HG02870 (cell line): ENCODE data around the gene UTP14C.
"Not testable (repeated sequence)": the region's sequence is repeated elsewhere in the genome, so short reads cannot be mapped to it uniquely, and the experiment has no call there.

ENCODE experiments used
- ATAC-seq: cut with Tn5 transposase; IDR thresholded peaks from one replicate; pipeline ENCODE4 v1.9.1; 2021; ENCODE audit warnings: mild to moderate bottlenecking, moderate library complexity; ENCODE audit not compliant: unreplicated experiment

Gene UTP14C

GRCh38 chr13:52003541-52003940, 20.9 kb upstream of the UTP14C start:
- no peak for ATAC-seq

DNA sequence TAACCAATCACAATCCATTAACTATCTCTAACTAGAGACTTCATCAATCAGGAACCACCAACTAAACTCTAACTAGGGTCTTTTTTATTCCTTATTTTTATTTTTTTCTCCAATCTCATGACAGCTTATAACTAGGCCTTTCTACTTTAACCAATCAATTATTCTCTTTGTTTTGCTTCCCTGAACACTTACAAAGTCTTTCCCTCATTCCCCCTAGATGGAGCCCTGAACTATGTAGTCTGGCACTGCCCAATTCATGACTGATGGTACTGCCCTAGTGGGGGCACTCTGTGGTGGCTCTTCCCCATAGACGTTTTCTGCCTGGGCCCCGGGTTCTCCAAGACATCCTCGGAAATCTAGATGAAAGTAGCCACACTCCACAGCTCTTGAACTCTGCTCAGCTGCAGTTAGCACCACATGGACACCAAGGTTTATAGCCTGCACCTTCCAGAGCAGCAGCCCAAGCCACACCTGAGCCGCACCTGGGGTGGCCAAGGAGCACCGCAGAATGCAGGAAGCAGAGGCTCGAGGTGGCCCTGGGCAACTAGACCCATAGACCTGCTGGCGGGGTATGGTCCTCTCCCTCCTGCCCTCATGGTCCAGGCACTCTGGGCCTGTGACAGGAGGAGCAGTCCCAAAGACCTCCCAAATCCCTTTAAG, 19.9 kb upstream of the UTP14C start:
- ATAC-seq = no peak

DNA sequence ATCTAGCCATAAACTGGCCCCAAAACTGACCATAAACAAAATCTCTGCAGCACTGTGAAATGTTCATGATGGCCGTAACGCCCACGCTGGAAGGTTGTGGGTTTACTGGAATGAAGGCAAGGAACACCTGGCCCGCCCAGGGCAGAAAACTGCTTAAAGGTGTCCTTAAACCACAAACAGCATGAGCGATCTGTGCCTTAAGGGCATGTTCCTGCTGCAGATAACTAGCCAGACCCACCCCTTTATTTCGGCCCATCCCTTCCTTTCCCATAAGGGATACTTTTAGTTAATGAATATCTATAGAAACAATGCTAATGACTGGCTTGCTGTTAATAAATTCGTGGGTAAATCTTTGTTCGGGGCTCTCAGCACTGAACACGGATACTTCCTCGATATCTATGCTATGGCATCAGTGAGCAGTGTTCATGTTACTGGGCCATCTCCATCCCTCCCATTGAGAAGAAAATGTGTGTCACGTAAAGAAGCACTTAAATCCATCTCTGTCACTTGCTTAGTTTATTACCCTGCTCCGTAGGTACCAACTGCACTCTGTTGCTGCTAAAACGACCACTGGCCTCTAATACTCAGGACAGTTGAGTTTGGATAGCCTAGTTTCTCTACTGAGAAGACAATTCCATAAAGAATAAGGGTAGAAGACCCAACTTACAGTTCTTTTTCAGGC, 18.5 kb upstream of the UTP14C start:
- no peak for ATAC-seq

- ATAC-seq = no peak
Observed at GRCh38 chr13:52006523-52007245, 17.8 kb upstream of the UTP14C start.

DNA sequence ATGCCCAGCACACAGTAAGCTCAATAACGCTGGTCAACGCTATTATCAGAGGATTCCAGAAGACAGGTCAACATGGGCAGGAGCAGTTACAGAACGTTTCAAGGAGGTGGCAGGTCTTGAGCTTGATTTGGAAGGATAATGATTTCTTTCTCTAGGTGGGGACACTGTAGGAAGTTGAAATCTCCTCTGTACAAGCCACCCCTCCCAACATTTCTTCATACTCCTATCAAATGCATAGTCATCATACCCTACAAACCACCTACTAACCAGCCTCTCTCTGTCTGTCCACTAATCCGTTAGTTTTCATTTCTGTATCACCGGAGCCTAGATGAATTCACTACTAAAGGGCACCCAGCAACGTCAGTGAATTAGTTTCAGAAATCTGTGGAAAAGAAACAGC, 14.5 kb upstream of the UTP14C start:
- no peak for ATAC-seq

GRCh38 chr13:52010890-52011631, 13.4 kb upstream of the UTP14C start, which contains the start of gene ATP7B:
TSS of gene ATP7B (minus strand) at chr13:52011450. CDS start at chr13:52011337, 113 bp downstream.
- ATAC-seq = no peak

DNA sequence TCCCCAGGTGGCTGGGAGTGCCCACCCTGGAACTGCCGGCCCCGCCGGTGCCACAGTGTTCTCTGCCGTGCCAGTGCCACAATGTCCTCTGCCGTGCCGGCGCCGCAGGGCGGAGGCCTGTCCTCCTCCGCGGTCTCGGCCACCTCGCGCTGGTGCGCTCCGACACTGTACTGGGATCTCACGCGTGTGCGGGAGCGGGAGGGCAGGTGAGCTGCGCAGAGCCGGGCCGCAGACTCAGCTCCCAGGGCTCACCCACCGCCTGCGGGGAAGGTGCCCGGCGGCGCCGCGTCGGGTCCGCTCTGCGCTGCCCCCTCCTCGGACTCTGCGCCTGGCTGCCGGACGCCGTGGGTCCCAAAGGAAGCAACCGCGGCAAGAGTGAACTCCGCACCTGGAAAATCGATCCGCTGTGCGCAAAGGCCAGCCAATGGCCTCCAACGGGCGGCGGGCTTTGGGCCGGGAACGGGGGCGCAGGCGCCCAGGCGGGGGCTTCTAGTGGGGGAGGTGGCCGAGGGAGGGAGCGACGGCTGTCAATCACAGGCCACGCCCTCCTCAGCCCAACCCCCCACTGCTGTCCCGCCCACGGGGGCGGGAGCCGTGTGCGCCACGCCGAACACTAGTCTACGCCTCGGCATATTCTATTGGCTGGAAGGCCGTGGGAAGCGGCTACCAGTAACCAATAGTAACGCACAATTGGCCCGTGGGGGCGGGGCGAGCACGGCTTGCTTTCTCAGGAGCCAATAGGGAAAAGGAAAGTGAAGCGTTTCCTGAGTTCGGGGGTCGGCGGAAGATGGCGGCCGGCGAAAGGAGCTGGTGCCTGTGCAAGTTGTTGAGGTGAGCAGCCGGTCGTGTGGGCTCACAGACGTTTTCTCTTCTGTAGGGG, 12.6 kb upstream of the UTP14C start, which contains the start of gene ALG11:
Gene ALG11, plus strand, starts transcription at position 767 of the 880 bp plus-strand sequence. Its CDS starts 21 bp downstream, at position 788.
- peak; percentile 99 for ATAC-seq

- no peak for ATAC-seq
Observed at GRCh38 chr13:52012512-52012836, 12.0 kb upstream of the UTP14C start.

- no peak for ATAC-seq
Observed at GRCh38 chr13:52016296-52016695, 8.2 kb upstream of the UTP14C start.

GRCh38 chr13:52020191-52020590, 4.3 kb upstream of the UTP14C start:
- ATAC-seq = no peak

GRCh38 chr13:52022356-52022755, 2.1 kb upstream of the UTP14C start:
- no peak for ATAC-seq

GRCh38 chr13:52025475-52026245, 1.2 kb downstream of the UTP14C start:
- ATAC-seq = no peak

DNA sequence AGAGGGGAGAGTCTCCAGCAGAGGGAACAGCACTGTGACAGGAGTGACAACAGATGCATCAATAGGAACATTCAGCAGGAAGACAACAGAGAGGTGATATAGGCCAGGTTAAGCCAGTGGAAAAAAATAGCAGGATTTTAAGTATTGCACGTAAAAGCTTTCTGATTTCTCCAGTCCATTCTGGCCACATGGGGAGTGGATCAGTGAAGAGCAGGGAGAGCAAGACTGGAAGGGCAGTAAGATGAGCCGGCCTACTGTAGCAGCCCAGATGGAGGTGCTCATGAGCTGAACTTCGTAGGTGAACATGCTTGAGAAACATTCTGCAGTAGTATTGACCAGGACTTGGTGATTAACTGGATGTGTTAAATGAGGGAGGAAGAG, 1.7 kb downstream of the UTP14C start:
- no peak for ATAC-seq

GRCh38 chr13:52027832-52028231, 3.3 kb downstream of the UTP14C start:
- no peak for ATAC-seq

- ATAC-seq = no peak
Observed at GRCh38 chr13:52029569-52029968, 5.1 kb downstream of the UTP14C start.

- not testable (repeated sequence) for ATAC-seq
Observed at GRCh38 chr13:52030401-52030800, 5.9 kb downstream of the UTP14C start.

DNA sequence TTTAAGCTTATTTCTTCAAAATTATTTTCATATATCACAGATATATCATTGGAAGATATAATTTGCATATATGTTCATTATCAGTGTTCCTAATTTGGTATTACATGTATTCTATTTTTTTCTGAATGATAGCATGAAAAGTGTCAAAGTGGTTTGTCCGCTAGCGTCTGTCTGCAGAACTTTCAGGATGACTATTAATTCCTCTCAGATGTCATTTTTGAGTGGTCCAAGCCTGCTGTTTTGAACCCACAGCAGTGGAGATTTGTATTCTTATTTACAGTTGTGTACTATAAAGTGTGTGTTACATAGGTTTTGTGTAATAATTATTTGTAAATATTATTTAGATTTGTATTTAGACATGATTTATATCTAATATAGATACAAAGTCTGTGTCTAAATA, 8.5 kb downstream of the UTP14C start:
- ATAC-seq = peak; percentile 58

DNA sequence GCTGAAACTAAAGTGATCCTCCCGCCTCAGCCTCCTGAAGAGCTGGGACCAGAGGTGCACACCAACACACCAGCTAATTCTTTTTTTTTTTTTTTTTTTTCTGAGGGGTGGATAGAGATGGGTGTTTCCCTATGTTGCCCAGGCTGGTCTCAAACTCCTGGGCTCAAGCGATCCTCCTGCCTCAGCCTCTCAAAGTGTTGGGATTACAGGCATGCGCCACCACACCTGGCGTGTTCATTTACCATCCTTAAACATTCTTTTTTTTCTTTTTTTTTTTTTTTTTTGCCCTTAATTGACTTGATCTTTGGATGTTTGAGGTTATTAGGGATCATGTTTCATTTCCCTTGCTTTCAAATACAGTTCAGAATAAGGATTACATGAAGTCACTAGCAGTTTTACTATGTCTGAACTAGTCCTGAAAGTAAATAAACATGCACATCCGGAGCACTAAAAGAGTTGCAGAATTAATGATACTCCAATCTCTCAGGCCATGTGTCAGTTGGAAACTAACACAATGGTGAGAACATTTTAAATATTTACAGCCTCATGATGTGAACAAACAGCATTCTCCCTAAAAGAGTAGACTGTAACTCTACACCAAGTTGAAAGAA, 10.2 kb downstream of the UTP14C start:
- no peak for ATAC-seq

DNA sequence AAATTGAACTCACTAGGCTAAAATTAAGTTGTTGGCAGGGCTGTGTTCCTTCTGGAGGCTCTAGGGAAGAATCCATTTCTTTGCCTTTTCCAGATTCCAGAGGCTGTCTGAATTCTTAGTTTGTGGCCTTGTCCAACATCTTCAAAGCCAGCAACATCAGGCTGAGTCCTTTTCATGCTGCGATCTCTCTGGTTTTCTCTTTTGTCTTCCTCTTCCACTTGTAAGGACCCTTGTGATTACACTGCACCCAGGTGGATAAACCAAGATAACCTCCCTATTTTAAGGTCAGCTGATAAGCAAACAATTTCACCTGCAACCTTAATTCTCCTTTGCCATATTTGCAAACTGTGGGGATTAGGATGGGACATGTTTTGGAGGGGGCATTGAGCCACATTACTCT, 11.5 kb downstream of the UTP14C start:
- no peak for ATAC-seq
